ENCODE data around the gene TESPA1.
A peak's percentile ranks its signal among the peaks of the same experiment; 100 is the strongest.
"Not testable (repeated sequence)": the region's sequence is repeated elsewhere in the genome, so short reads cannot be mapped to it uniquely, and the experiment has no call there.

TESPA1 gene

GRCh38 chr12:54984658-54985376 lies at the start of gene TESPA1:
Gene TESPA1 (minus strand): TSS chr12:54984762. CDS start chr12:54974562, 10,200 bp downstream.
- peak; percentile 86 for DNase-seq

- no peak for DNase-seq
These were observed 49.7 kb upstream of the TESPA1 start for GRCh38 chr12:55034218-55034617.

- DNase-seq = no peak
These were observed 40.9 kb upstream of the TESPA1 start for GRCh38 chr12:55025508-55025907.

- no peak for DNase-seq
These were observed 40.0 kb upstream of the TESPA1 start for GRCh38 chr12:55024575-55024974.

- no peak for DNase-seq
These were observed 35.2 kb upstream of the TESPA1 start, which contains the start of gene NEUROD4 for GRCh38 chr12:55019784-55020183. Gene NEUROD4 (plus strand): TSS chr12:55019974. CDS start chr12:55026440, 6,466 bp downstream.

- no peak for DNase-seq
These were observed 32.9 kb upstream of the TESPA1 start for GRCh38 chr12:55017416-55017925.

- no peak for DNase-seq
These were observed 24.5 kb upstream of the TESPA1 start for GRCh38 chr12:55008944-55009585.

- DNase-seq = no peak
These were observed 17.8 kb upstream of the TESPA1 start for GRCh38 chr12:55002355-55002754.

- no peak for DNase-seq
These were observed 16.8 kb upstream of the TESPA1 start for GRCh38 chr12:55001198-55001868.

- no peak for DNase-seq
These were observed 14.5 kb upstream of the TESPA1 start for GRCh38 chr12:54998958-54999510.

- DNase-seq = no peak
These were observed 13.5 kb upstream of the TESPA1 start for GRCh38 chr12:54997929-54998522.

- DNase-seq = no peak
These were observed 11.6 kb upstream of the TESPA1 start for GRCh38 chr12:54996205-54996604.

GRCh38 chr12:54993181-54993835 lies 8.7 kb upstream of the TESPA1 start:
- DNase-seq = peak; percentile 54

GRCh38 chr12:54991991-54992375 lies 7.4 kb upstream of the TESPA1 start:
- DNase-seq = no peak

- peak; percentile 58 for DNase-seq
These were observed 6.8 kb upstream of the TESPA1 start for GRCh38 chr12:54991161-54991990.

- no peak for DNase-seq
These were observed 5.3 kb upstream of the TESPA1 start for GRCh38 chr12:54989829-54990228.

GRCh38 chr12:54988402-54989054 lies 4.0 kb upstream of the TESPA1 start:
- no peak for DNase-seq

- DNase-seq = no peak
These were observed 3.2 kb upstream of the TESPA1 start for GRCh38 chr12:54987611-54988231.

- DNase-seq = not testable (repeated sequence)
These were observed 2.2 kb upstream of the TESPA1 start for GRCh38 chr12:54986773-54987172.

GRCh38 chr12:54983536-54984101 lies 943 bp downstream of the TESPA1 start:
- peak; percentile 63 for DNase-seq

All from stimulated activated CD8-positive, alpha-beta memory T cell treated with anti-CD3 and anti-CD28 coated beads, Interleukin-4, amount 100 ng/mL, for 48 hours (primary cell).